ENCODE data around the gene FCRL3.

Gene FCRL3

DNA sequence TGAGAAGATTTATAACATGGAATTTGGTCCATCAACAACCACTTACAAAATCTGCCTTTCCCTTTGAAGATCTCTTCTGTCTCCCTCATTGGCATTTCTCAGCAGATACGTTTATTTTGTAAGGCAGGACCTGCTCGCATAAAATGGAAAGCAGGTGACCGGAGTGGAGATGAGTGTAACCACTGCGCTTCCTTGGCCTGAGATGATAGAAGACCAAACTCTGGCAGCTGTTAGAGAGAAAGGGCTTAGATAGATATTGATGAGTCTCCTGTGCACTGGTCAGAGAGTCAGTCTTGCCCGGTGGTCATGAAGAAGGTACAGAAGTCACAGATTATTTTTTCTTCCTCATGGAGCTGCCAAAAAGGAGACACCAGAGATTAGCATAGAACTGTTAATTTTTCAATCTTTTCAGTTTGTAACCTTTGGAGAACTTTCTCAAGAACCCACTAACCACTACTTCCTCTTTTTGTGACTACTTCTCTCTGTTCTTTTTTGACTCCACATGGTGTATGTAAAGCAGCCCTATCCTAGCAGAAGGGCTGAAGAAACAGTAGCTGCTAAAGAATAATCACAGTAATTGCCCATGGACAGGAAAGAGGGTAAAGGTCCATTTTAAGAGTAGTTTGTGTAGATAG is 47.6 kb downstream of the FCRL3 start:
- no peak for DNase-seq (ENCODE audit: low read depth)
- H3K4me3 ChIP-seq (ENCODE audit: low read depth, low read length), result no peak overlapping the region

DNA sequence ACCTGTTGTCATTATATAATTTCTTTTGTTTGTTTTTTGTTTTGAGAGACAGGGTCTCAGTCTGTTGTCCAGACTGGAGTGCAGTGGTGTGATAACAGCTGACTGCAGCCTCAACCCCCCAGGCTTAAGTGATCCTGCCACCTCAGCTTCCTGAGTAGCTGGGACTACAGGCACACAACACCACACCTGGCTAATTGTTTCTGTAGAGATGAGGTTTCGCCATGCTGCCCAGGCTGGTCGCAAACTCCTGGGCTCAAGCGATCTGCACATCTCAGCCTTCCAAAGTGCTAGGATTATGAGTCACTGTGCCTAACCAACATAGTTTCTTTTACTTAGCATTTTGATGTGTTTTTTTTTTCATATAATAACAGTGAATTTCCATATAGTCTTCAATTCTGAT is 52.3 kb downstream of the FCRL3 start:
- DNase-seq (ENCODE audit: low read depth), result no peak
- TF ChIP-seq, protein P1, sequence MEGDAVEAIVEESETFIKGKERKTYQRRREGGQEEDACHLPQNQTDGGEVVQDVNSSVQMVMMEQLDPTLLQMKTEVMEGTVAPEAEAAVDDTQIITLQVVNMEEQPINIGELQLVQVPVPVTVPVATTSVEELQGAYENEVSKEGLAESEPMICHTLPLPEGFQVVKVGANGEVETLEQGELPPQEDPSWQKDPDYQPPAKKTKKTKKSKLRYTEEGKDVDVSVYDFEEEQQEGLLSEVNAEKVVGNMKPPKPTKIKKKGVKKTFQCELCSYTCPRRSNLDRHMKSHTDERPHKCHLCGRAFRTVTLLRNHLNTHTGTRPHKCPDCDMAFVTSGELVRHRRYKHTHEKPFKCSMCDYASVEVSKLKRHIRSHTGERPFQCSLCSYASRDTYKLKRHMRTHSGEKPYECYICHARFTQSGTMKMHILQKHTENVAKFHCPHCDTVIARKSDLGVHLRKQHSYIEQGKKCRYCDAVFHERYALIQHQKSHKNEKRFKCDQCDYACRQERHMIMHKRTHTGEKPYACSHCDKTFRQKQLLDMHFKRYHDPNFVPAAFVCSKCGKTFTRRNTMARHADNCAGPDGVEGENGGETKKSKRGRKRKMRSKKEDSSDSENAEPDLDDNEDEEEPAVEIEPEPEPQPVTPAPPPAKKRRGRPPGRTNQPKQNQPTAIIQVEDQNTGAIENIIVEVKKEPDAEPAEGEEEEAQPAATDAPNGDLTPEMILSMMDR (conservative IDR thresholded peaks at IDR 0.05; ENCODE audit: low read depth, low read length), result no peak
- no peak overlapping the region for H3K4me3 ChIP-seq (ENCODE audit: low read depth, low read length)

More for the DNA sequence above, 47.6 kb downstream of the FCRL3 start:
- TF ChIP-seq, protein P1 (conservative IDR thresholded peaks at IDR 0.05; ENCODE audit: low read depth, low read length), result no peak

DNA sequence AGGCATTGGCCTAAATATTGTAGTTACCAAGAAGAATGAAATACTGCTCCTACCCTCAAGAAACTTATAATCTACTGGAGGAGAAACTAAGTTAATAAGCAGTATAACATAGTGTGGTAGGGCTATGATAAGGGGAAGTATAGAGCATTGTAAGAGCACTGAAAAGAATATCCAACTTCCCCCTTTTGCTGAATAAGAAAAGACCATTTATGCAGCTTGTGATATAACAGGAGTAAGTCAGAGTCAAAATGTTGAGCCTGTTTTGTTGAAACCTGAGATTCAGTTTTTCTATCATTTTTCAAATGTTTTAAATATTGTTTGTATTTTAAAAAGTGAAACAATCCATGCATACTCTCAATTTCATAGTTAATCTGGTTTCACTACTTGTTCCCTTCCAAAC is 54.4 kb downstream of the FCRL3 start:
- DNase-seq (ENCODE audit: low read depth), result no peak
- no peak overlapping the region for H3K4me3 ChIP-seq (ENCODE audit: low read depth, low read length)
- TF ChIP-seq, protein P1 (conservative IDR thresholded peaks at IDR 0.05; ENCODE audit: low read depth, low read length), result no peak

DNA sequence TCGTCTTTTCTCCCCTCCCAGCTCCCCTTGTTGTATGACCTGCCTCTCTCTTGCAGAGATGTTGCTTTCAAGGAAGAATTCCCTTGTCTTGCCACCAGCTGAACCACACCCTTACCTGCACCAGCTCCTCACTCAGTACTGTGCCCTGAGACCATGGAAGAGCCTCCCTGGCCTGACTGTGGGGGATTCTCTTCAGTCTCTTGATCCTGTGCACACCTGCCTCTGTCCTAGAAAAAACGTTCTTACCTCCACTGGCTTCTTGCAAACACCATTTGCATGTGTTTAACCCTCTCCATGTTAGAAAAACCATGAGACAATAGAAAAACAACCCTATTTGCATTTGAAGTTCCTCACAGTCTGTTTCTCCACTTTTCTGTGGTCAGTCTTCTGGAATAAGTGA is 59.4 kb downstream of the FCRL3 start:
- TF ChIP-seq, protein P1 (conservative IDR thresholded peaks at IDR 0.05; ENCODE audit: low read depth, low read length), result no peak
- H3K4me3 ChIP-seq (ENCODE audit: low read depth, low read length), result no peak overlapping the region
- DNase-seq (ENCODE audit: low read depth), result no peak

DNA sequence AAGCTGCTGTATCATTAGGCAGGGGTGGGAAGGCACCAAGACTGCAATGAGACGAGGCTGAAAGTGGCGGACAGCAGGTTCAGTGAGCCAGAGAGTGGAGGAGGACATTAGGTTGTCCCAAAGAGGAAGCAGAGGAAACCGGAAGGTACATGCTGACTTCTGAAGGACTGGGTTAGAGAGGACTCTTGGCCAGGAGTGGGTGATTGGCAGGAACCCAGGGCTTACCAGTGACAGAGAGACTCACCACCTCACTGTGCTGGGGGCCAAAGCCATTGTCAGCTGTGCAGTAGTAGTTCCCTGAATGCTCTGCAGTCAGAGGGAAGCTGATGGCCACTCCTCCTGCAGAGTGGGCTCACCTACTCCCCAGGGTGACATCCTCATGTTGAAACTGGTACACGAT is 60.8 kb downstream of the FCRL3 start:
- DNase-seq (ENCODE audit: low read depth), result no peak
- no peak overlapping the region for H3K4me3 ChIP-seq (ENCODE audit: low read depth, low read length)

DNA sequence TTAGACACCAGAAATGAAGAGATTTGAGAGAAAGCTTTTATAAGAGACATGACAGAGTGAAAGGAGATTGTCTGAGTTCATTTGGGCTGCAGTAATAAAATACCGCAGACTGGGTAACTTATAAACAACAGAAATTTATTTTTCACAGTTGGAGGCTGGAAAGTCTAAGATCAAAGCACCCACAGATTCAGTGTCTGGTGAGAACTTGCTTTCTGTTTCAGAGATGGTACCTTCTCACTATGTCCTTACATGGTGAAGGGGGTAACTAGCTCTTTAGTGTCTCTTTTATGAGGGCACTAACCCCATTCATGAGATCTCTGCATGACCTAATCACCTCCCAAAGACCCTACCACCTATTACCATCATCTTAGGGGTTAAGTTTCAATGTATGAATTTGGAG is 71.8 kb downstream of the FCRL3 start:
- TF ChIP-seq, protein P1 (conservative IDR thresholded peaks at IDR 0.05; ENCODE audit: low read depth, low read length), result no peak
- DNase-seq (ENCODE audit: low read depth), result no peak
- H3K4me3 ChIP-seq (ENCODE audit: low read depth, low read length), result no peak overlapping the region

More for the DNA sequence above, 60.8 kb downstream of the FCRL3 start:
- TF ChIP-seq, protein P1 (conservative IDR thresholded peaks at IDR 0.05; ENCODE audit: low read depth, low read length), result no peak

Data from choroid plexus epithelial cell (primary cell).